Left ventricle myocardium inferior (tissue), 1 donor: ENCODE measurements around the gene ACOXL. TPM values are rescaled to one million over a fixed set of nuclear protein-coding genes. Genes with fewer than 3 reads are reported as not detected.
"Not testable (repeated sequence)": the region's sequence is repeated elsewhere in the genome, so short reads cannot be mapped to it uniquely, and the experiment has no call there.

Source experiments
- DNase-seq: peaks from one replicate; pipeline ENCODE4 v3.0.0-alpha.2; 2020
- H3K27ac ChIP-seq: fragments of 200-600 bp; replicated peaks from 2 replicates; pipeline ENCODE4 v1.8.0; 2021
- H3K27me3 ChIP-seq: fragments of 200-600 bp; 2 replicates; pipeline ENCODE4 v1.8.0; 2021; ENCODE audit warnings: low read depth
- H3K36me3 ChIP-seq: fragments of 200-600 bp; 2 replicates; pipeline ENCODE4 v1.8.0; 2021
- H3K4me1 ChIP-seq: fragments of 200-600 bp; 2 replicates; pipeline ENCODE4 v1.8.0; 2021
- H3K4me3 ChIP-seq: fragments of 200-600 bp; 2 replicates; pipeline ENCODE4 v1.8.0; 2021; ENCODE audit warnings: mild to moderate bottlenecking, moderate library complexity
- H3K9me3 ChIP-seq: fragments of 200-600 bp; replicated peaks from 2 replicates; pipeline ENCODE4 v1.8.0; 2021
- intact Hi-C: fragments of 100-400 bp; cut with micrococcal nuclease; formaldehyde crosslinking; loops from one replicate; pipeline ENCODE4 v1.11.0; 2022
- total RNA-seq: library from RNA; stranded (reverse); fragmentation: NEBNext Ultra II Directional; extraction: Animal tissue kit (Norgen Biotek cat#: 25700); gene quantifications from one replicate; pipeline ENCODE4 v1.2.1, GENCODE V29; 2021
- TF ChIP-seq, protein P1 (sequence below): fragments of 200-600 bp; IDR thresholded peaks from 2 replicates; pipeline ENCODE4 v1.8.0; 2021; ENCODE audit warnings: antibody characterized with exemption, mild to moderate bottlenecking, borderline replicate concordance
- donor health status: DM: no; HTN: yes; CAD: no; lungs with severe emphysema.

The ACOXL gene
- total RNA-seq, 1 donor from 2014 or later, result not detected

- Histone ChIP-seq H3K27me3 (peaks cover 20% of the 10 kb centered on the region), H3K9me3 (no peaks in the 10 kb centered on the region), H3K36me3 (no peaks in the 10 kb centered on the region), H3K4me1 (no peaks in the 10 kb centered on the region), H3K4me3 (no peak overlapping the region), H3K27ac (no peak overlapping the region)
- TF ChIP-seq, protein P1, sequence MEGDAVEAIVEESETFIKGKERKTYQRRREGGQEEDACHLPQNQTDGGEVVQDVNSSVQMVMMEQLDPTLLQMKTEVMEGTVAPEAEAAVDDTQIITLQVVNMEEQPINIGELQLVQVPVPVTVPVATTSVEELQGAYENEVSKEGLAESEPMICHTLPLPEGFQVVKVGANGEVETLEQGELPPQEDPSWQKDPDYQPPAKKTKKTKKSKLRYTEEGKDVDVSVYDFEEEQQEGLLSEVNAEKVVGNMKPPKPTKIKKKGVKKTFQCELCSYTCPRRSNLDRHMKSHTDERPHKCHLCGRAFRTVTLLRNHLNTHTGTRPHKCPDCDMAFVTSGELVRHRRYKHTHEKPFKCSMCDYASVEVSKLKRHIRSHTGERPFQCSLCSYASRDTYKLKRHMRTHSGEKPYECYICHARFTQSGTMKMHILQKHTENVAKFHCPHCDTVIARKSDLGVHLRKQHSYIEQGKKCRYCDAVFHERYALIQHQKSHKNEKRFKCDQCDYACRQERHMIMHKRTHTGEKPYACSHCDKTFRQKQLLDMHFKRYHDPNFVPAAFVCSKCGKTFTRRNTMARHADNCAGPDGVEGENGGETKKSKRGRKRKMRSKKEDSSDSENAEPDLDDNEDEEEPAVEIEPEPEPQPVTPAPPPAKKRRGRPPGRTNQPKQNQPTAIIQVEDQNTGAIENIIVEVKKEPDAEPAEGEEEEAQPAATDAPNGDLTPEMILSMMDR, result no peak
- intact Hi-C loops, result no loop called here
- DNase-seq, result no peak
Measured at GRCh38 chr2:110854355-110855081, 122.1 kb downstream of the ACOXL start.

GRCh38 chr2:110855841-110856240 lies 123.5 kb downstream of the ACOXL start:
- peaks cover 33% of the 10 kb centered on the region for H3K27me3 ChIP-seq
- H3K36me3 ChIP-seq, H3K4me1 ChIP-seq, DNase-seq, H3K9me3 ChIP-seq, H3K4me3 ChIP-seq, H3K27ac ChIP-seq, intact Hi-C loops: not testable (repeated sequence)

GRCh38 chr2:110858135-110858725 lies 125.9 kb downstream of the ACOXL start:
- no peak overlapping the region for H3K27ac ChIP-seq

GRCh38 chr2:110858993-110859701 lies 126.8 kb downstream of the ACOXL start:
- H3K9me3 ChIP-seq, result no peaks in the 10 kb centered on the region
- intact Hi-C loops, result no loop called here
- H3K4me1 ChIP-seq, result no peaks in the 10 kb centered on the region
- H3K27ac ChIP-seq, result no peak overlapping the region
- TF ChIP-seq, protein P1, result no peak
- H3K27me3 ChIP-seq, result peaks cover 65% of the 10 kb centered on the region
- H3K36me3 ChIP-seq, result no peaks in the 10 kb centered on the region
- no peak overlapping the region for H3K4me3 ChIP-seq
- DNase-seq, result no peak

More at GRCh38 chr2:110858135-110858725, 125.9 kb downstream of the ACOXL start:
- intact Hi-C loops, result no loop called here
- TF ChIP-seq, protein P1, result no peak
- Histone ChIP-seq H3K27me3 (peaks cover 56% of the 10 kb centered on the region), H3K4me3 (no peak overlapping the region), H3K4me1 (no peaks in the 10 kb centered on the region), H3K36me3 (no peaks in the 10 kb centered on the region), H3K9me3 (no peaks in the 10 kb centered on the region)
- no peak for DNase-seq

GRCh38 chr2:110860630-110861029 lies 128.3 kb downstream of the ACOXL start:
- DNase-seq, result no peak

More at GRCh38 chr2:110860630-110861029, 128.3 kb downstream of the ACOXL start:
- no peaks in the 10 kb centered on the region for H3K36me3 ChIP-seq
- TF ChIP-seq, protein P1, result no peak
- no peaks in the 10 kb centered on the region for H3K9me3 ChIP-seq
- H3K27ac ChIP-seq, result no peak overlapping the region
- no peak overlapping the region for H3K4me3 ChIP-seq
- intact Hi-C loops, result no loop called here
- H3K27me3 ChIP-seq, result peaks cover 77% of the 10 kb centered on the region
- no peaks in the 10 kb centered on the region for H3K4me1 ChIP-seq
